Measurements from ENCODE around the gene SPDYC. TPM values are rescaled to one million over a fixed set of nuclear protein-coding genes. Genes with fewer than 3 reads are reported as not detected.
A peak's percentile ranks its signal among the peaks of the same experiment; 100 is the strongest.

Gene SPDYC
- total and polyA plus RNA-seq, 9 of the 15 experiments (the other 6 are each of a cell fraction or from before 2014, with no cell fraction given), result 4.4 to 18.8 (median 9.2) TPM

DNA sequence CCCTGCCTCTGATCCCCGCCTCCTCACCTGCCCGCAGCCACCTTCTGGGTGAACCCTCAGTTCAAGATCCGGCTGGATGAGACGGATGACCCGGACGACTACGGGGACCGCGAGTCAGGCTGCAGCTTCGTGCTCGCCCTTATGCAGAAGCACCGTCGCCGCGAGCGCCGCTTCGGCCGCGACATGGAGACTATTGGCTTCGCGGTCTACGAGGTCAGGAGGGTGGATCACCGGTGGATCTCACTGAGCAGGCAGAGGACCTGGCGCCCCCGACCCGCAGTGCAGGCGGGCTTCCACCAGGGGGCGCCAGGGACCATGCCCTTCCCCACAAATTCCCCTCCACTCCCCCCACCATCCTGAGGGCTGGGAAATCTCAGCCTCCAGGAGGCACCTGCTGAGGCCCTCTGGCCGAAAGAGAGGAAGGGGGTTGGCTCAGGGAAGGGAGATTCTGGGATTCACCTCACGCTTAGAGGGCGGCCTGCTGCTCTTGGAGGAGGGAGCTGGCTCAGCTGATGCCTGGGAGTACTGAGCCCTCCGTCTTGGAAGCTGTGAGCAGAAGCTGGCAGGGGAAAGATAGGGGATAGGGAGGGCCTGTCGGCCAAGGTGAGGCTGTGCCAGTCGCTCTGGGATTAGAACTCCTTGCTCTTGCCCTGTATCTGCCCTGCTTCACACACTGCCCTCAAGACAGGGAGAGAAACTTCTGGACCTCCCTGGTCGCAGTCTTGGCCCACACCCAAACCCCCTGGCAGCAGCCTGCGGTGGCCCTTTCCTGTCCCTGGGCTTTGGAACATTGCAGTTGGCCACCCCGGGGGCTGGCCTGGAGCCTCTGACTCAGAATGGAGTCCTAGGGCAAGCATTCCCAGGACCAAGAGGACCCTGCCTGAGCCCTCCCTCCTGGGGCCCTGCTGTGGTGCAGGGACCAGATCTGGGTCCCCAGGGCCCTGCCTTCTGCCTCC is 34.9 kb downstream of the SPDYC start (continued):
- TF ChIP-seq, protein P1, sequence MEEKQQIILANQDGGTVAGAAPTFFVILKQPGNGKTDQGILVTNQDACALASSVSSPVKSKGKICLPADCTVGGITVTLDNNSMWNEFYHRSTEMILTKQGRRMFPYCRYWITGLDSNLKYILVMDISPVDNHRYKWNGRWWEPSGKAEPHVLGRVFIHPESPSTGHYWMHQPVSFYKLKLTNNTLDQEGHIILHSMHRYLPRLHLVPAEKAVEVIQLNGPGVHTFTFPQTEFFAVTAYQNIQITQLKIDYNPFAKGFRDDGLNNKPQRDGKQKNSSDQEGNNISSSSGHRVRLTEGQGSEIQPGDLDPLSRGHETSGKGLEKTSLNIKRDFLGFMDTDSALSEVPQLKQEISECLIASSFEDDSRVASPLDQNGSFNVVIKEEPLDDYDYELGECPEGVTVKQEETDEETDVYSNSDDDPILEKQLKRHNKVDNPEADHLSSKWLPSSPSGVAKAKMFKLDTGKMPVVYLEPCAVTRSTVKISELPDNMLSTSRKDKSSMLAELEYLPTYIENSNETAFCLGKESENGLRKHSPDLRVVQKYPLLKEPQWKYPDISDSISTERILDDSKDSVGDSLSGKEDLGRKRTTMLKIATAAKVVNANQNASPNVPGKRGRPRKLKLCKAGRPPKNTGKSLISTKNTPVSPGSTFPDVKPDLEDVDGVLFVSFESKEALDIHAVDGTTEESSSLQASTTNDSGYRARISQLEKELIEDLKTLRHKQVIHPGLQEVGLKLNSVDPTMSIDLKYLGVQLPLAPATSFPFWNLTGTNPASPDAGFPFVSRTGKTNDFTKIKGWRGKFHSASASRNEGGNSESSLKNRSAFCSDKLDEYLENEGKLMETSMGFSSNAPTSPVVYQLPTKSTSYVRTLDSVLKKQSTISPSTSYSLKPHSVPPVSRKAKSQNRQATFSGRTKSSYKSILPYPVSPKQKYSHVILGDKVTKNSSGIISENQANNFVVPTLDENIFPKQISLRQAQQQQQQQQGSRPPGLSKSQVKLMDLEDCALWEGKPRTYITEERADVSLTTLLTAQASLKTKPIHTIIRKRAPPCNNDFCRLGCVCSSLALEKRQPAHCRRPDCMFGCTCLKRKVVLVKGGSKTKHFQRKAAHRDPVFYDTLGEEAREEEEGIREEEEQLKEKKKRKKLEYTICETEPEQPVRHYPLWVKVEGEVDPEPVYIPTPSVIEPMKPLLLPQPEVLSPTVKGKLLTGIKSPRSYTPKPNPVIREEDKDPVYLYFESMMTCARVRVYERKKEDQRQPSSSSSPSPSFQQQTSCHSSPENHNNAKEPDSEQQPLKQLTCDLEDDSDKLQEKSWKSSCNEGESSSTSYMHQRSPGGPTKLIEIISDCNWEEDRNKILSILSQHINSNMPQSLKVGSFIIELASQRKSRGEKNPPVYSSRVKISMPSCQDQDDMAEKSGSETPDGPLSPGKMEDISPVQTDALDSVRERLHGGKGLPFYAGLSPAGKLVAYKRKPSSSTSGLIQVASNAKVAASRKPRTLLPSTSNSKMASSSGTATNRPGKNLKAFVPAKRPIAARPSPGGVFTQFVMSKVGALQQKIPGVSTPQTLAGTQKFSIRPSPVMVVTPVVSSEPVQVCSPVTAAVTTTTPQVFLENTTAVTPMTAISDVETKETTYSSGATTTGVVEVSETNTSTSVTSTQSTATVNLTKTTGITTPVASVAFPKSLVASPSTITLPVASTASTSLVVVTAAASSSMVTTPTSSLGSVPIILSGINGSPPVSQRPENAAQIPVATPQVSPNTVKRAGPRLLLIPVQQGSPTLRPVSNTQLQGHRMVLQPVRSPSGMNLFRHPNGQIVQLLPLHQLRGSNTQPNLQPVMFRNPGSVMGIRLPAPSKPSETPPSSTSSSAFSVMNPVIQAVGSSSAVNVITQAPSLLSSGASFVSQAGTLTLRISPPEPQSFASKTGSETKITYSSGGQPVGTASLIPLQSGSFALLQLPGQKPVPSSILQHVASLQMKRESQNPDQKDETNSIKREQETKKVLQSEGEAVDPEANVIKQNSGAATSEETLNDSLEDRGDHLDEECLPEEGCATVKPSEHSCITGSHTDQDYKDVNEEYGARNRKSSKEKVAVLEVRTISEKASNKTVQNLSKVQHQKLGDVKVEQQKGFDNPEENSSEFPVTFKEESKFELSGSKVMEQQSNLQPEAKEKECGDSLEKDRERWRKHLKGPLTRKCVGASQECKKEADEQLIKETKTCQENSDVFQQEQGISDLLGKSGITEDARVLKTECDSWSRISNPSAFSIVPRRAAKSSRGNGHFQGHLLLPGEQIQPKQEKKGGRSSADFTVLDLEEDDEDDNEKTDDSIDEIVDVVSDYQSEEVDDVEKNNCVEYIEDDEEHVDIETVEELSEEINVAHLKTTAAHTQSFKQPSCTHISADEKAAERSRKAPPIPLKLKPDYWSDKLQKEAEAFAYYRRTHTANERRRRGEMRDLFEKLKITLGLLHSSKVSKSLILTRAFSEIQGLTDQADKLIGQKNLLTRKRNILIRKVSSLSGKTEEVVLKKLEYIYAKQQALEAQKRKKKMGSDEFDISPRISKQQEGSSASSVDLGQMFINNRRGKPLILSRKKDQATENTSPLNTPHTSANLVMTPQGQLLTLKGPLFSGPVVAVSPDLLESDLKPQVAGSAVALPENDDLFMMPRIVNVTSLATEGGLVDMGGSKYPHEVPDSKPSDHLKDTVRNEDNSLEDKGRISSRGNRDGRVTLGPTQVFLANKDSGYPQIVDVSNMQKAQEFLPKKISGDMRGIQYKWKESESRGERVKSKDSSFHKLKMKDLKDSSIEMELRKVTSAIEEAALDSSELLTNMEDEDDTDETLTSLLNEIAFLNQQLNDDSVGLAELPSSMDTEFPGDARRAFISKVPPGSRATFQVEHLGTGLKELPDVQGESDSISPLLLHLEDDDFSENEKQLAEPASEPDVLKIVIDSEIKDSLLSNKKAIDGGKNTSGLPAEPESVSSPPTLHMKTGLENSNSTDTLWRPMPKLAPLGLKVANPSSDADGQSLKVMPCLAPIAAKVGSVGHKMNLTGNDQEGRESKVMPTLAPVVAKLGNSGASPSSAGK (IDR thresholded peaks at IDR 0.05), result no peak
- TF ChIP-seq, protein P2, sequence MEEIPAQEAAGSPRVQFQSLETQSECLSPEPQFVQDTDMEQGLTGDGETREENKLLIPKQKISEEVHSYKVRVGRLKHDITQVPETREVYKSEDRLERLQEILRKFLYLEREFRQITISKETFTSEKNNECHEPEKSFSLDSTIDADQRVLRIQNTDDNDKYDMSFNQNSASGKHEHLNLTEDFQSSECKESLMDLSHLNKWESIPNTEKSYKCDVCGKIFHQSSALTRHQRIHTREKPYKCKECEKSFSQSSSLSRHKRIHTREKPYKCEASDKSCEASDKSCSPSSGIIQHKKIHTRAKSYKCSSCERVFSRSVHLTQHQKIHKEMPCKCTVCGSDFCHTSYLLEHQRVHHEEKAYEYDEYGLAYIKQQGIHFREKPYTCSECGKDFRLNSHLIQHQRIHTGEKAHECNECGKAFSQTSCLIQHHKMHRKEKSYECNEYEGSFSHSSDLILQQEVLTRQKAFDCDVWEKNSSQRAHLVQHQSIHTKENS (CRISPR knock-in tag; IDR thresholded peaks at IDR 0.05), result no peak
- TF ChIP-seq CREB1 (IDR thresholded peaks at IDR 0.05), result 0 out of 2 replicates have a peak, but pooled peaks have one; percentile 20
- no peak for TF ChIP-seq CREB1 (CRISPR knock-in tag; IDR thresholded peaks at IDR 0.05)
- TF ChIP-seq RCOR1 (IDR thresholded peaks at IDR 0.05; ENCODE audit: borderline replicate concordance in 1 of 2, low read depth in 2 of 2, low read length in 2 of 2), result peak in 1 of 2 experiments; percentile 46; a peak in 2 of 4 replicates
- TF ChIP-seq, protein P3, sequence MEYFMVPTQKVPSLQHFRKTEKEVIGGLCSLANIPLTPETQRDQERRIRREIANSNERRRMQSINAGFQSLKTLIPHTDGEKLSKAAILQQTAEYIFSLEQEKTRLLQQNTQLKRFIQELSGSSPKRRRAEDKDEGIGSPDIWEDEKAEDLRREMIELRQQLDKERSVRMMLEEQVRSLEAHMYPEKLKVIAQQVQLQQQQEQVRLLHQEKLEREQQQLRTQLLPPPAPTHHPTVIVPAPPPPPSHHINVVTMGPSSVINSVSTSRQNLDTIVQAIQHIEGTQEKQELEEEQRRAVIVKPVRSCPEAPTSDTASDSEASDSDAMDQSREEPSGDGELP (CRISPR knock-in tag; IDR thresholded peaks at IDR 0.05; ENCODE audit: borderline replicate concordance), result peak; percentile 47; the same call in 1 of the 2 replicates
- TF ChIP-seq HMGN3 (IDR thresholded peaks at IDR 0.05; ENCODE audit: borderline replicate concordance, extremely low read depth, insufficient read length, low read depth, low read length), result peak; percentile 29
- TF ChIP-seq FIP1L1 (IDR thresholded peaks at IDR 0.05; ENCODE audit: low read depth, low read length, poor library complexity, severe bottlenecking), result peak; percentile 70
- peak; percentile 58 for TF ChIP-seq RBFOX2 (IDR thresholded peaks at IDR 0.05; ENCODE audit: low read depth, low read length)
- TF ChIP-seq, protein P4, sequence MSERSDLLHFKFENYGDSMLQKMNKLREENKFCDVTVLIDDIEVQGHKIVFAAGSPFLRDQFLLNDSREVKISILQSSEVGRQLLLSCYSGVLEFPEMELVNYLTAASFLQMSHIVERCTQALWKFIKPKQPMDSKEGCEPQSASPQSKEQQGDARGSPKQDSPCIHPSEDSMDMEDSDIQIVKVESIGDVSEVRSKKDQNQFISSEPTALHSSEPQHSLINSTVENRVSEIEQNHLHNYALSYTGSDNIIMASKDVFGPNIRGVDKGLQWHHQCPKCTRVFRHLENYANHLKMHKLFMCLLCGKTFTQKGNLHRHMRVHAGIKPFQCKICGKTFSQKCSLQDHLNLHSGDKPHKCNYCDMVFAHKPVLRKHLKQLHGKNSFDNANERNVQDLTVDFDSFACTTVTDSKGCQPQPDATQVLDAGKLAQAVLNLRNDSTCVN (CRISPR knock-in tag; IDR thresholded peaks at IDR 0.05), result no peak
